Measurements from ENCODE around the gene CFAP68. TPM values are rescaled to one million over a fixed set of nuclear protein-coding genes. Genes with fewer than 3 reads are reported as not detected.
A peak's percentile ranks its signal among the peaks of the same experiment; 100 is the strongest.

The CFAP68 gene
- total and polyA plus RNA-seq, 9 of the 15 experiments (the other 6 are each of a cell fraction or from before 2014, with no cell fraction given): 22.8 to 72.3 (median 52.5) TPM

- TF ChIP-seq CAMTA2 (CRISPR knock-in tag; conservative IDR thresholded peaks at IDR 0.05): no peak
- TF ChIP-seq, protein P1, sequence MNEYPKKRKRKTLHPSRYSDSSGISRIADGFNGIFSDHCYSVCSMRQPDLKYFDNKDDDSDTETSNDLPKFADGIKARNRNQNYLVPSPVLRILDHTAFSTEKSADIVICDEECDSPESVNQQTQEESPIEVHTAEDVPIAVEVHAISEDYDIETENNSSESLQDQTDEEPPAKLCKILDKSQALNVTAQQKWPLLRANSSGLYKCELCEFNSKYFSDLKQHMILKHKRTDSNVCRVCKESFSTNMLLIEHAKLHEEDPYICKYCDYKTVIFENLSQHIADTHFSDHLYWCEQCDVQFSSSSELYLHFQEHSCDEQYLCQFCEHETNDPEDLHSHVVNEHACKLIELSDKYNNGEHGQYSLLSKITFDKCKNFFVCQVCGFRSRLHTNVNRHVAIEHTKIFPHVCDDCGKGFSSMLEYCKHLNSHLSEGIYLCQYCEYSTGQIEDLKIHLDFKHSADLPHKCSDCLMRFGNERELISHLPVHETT (CRISPR knock-in tag; conservative IDR thresholded peaks at IDR 0.05 in 1 of 2, IDR thresholded peaks at IDR 0.05 in 1 of 2): peak in 1 of 2 experiments; percentile 72; a peak in 2 of 4 replicates
- TF ChIP-seq FUS (optimal IDR thresholded peaks at IDR 0.05; ENCODE audit: low read depth, low read length): no peak
- TF ChIP-seq SFPQ (IDR thresholded peaks at IDR 0.05; ENCODE audit: low read depth, low read length): no peak
- peak; percentile 68 for TF ChIP-seq GABPA (tag; conservative IDR thresholded peaks at IDR 0.05; ENCODE audit: low read depth)
- 0 out of 2 replicates have a peak, but pooled peaks have one; percentile 33 for TF ChIP-seq HDAC2 (IDR thresholded peaks at IDR 0.05)
- TF ChIP-seq ZNF551 (CRISPR knock-in tag; IDR thresholded peaks at IDR 0.05): no peak
- TF ChIP-seq ZNF830 (CRISPR knock-in tag; IDR thresholded peaks at IDR 0.05): no peak
- TF ChIP-seq SAP30 (IDR thresholded peaks at IDR 0.05; ENCODE audit: borderline replicate concordance, insufficient read depth, low read depth, low read length, poor library complexity, severe bottlenecking): peak; percentile 46
- no peak for TF ChIP-seq MTA1 (IDR thresholded peaks at IDR 0.05; ENCODE audit: borderline replicate concordance)
- peak; percentile 36 for TF ChIP-seq PHF20 (IDR thresholded peaks at IDR 0.05; ENCODE audit: partially characterized antibody)
- TF ChIP-seq HOMEZ (CRISPR knock-in tag; IDR thresholded peaks at IDR 0.05): 0 out of 2 replicates have a peak, but pooled peaks have one; percentile 62
- no peak for TF ChIP-seq PRMT5 (CRISPR knock-in tag; IDR thresholded peaks at IDR 0.05)
- no peak for TF ChIP-seq HCFC1 (IDR thresholded peaks at IDR 0.05; ENCODE audit: low read depth, low read length)
- no peak for TF ChIP-seq TOE1 (IDR thresholded peaks at IDR 0.05; ENCODE audit: borderline replicate concordance)
- no peak for TF ChIP-seq TOE1 (CRISPR knock-in tag; IDR thresholded peaks at IDR 0.05; ENCODE audit: borderline replicate concordance, low read depth)
- TF ChIP-seq, protein P2, sequence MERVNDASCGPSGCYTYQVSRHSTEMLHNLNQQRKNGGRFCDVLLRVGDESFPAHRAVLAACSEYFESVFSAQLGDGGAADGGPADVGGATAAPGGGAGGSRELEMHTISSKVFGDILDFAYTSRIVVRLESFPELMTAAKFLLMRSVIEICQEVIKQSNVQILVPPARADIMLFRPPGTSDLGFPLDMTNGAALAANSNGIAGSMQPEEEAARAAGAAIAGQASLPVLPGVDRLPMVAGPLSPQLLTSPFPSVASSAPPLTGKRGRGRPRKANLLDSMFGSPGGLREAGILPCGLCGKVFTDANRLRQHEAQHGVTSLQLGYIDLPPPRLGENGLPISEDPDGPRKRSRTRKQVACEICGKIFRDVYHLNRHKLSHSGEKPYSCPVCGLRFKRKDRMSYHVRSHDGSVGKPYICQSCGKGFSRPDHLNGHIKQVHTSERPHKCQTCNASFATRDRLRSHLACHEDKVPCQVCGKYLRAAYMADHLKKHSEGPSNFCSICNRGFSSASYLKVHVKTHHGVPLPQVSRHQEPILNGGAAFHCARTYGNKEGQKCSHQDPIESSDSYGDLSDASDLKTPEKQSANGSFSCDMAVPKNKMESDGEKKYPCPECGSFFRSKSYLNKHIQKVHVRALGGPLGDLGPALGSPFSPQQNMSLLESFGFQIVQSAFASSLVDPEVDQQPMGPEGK (CRISPR knock-in tag; IDR thresholded peaks at IDR 0.05; ENCODE audit: borderline replicate concordance): no peak
- no peak for TF ChIP-seq ZNF311 (CRISPR knock-in tag; IDR thresholded peaks at IDR 0.05)
- TF ChIP-seq RBFOX2 (IDR thresholded peaks at IDR 0.05; ENCODE audit: low read depth, low read length): peak; percentile 82
- TF ChIP-seq COPS2 (conservative IDR thresholded peaks at IDR 0.05): no peak
Observed at GRCh38 chr11:111926505-111927391, 47.4 kb downstream of the CFAP68 start (continued).
